ENCODE measurements around the gene CAMK1.

GRCh38 chr3:9809239-9809614 is 39.5 kb upstream of the CAMK1 start:
- TF ChIP-seq CTCF (IDR thresholded peaks at IDR 0.05; ENCODE audit: low read depth, low read length) (no peak), MAX (IDR thresholded peaks at IDR 0.05; ENCODE audit: low read depth, low read length) (no peak), POLR2A (IDR thresholded peaks at IDR 0.05; ENCODE audit: extremely low read depth, insufficient read length) (no peak)
